ENCODE results near the gene TNFRSF4. TPM values are rescaled to one million over a fixed set of nuclear protein-coding genes. Genes with fewer than 3 reads are reported as not detected.

The TNFRSF4 gene
- total RNA-seq, 4 donors from 2014 or later: 0.50 to 2.1 (median 0.93) TPM

- Histone ChIP-seq H3K9me3 (no peaks in the 10 kb centered on the region), H3K4me1 (peaks cover under 1 to 31% (median 16%) of the 10 kb centered on the region in 4 donors), H3K4me3 (no peak overlapping the region), H3K36me3 (peaks cover 61 to 100% (median 98%) of the 10 kb centered on the region in 4 donors), H3K27me3 (no peaks in the 10 kb centered on the region), H3K27ac (replicated peaks in 1 of 4) (no peak overlapping the region)
- DNase-seq (ENCODE audit: extremely low spot score): no peak
- intact Hi-C loops (cut with DNase I): no loop called here
- TF ChIP-seq EP300 (IDR thresholded peaks at IDR 0.05) (no peak), POLR2A (IDR thresholded peaks at IDR 0.05; ENCODE audit: low read depth) (no peak), POLR2AphosphoS5 (IDR thresholded peaks at IDR 0.05) (no peak)
- 94% methylated on average over 17 of the region's 21 CpGs for WGBS
These were observed 9.9 kb upstream of the TNFRSF4 start for GRCh38 chr1:1223891-1224290.

- Histone ChIP-seq H3K27me3 (no peaks in the 10 kb centered on the region), H3K4me1 (peaks cover 0 to 25% (median 12%) of the 10 kb centered on the region in 4 donors), H3K36me3 (peaks cover 67 to 100% (median 98%) of the 10 kb centered on the region in 4 donors), H3K4me3 (no peak overlapping the region), H3K9me3 (no peaks in the 10 kb centered on the region), H3K27ac (replicated peaks in 1 of 4) (no peak overlapping the region)
- TF ChIP-seq CTCF (IDR thresholded peaks at IDR 0.05): no peak
- no peak for TF ChIP-seq EP300 (IDR thresholded peaks at IDR 0.05)
- no peak for TF ChIP-seq POLR2A (IDR thresholded peaks at IDR 0.05; ENCODE audit: low read depth)
- TF ChIP-seq POLR2AphosphoS5 (IDR thresholded peaks at IDR 0.05): no peak
- intact Hi-C loops (cut with DNase I): no loop called here
- no peak for DNase-seq (ENCODE audit: extremely low spot score)
- WGBS: 92% methylated on average over 15 of the region's 15 CpGs
These were observed 9.4 kb upstream of the TNFRSF4 start for GRCh38 chr1:1223321-1223720.

GRCh38 chr1:1222575-1223225 is 8.7 kb upstream of the TNFRSF4 start:
- H3K4me3 ChIP-seq: no peak overlapping the region
- DNase-seq (ENCODE audit: extremely low spot score): no peak
- intact Hi-C loops (cut with DNase I): no loop called here
- peaks cover 0 to 19% (median 9%) of the 10 kb centered on the region in 4 donors for H3K4me1 ChIP-seq
- TF ChIP-seq POLR2A (IDR thresholded peaks at IDR 0.05; ENCODE audit: low read depth) (no peak), POLR2AphosphoS5 (IDR thresholded peaks at IDR 0.05) (no peak), EP300 (IDR thresholded peaks at IDR 0.05) (no peak), CTCF (IDR thresholded peaks at IDR 0.05) (no peak)
- no peak overlapping the region for H3K27ac ChIP-seq (replicated peaks in 1 of 4)
- peaks cover 68 to 100% (median 98%) of the 10 kb centered on the region in 4 donors for H3K36me3 ChIP-seq
- no peaks in the 10 kb centered on the region for H3K27me3 ChIP-seq
- 96% methylated on average over 36 of the region's 44 CpGs for WGBS
- H3K9me3 ChIP-seq: no peaks in the 10 kb centered on the region

- no peaks in the 10 kb centered on the region for H3K27me3 ChIP-seq
- TF ChIP-seq POLR2A (IDR thresholded peaks at IDR 0.05; ENCODE audit: low read depth): no peak
- TF ChIP-seq CTCF (IDR thresholded peaks at IDR 0.05): no peak
- TF ChIP-seq EP300 (IDR thresholded peaks at IDR 0.05): no peak
- no peak for TF ChIP-seq POLR2AphosphoS5 (IDR thresholded peaks at IDR 0.05)
- WGBS: 85% methylated on average over 18 of the region's 30 CpGs
- DNase-seq (ENCODE audit: extremely low spot score): no peak
- H3K27ac ChIP-seq (replicated peaks in 1 of 4): no peak overlapping the region
- no peak overlapping the region for H3K4me3 ChIP-seq
- intact Hi-C loops (cut with DNase I): no loop called here
- H3K9me3 ChIP-seq: no peaks in the 10 kb centered on the region
- peaks cover 68 to 100% (median 97%) of the 10 kb centered on the region in 4 donors for H3K36me3 ChIP-seq
- H3K4me1 ChIP-seq: peaks cover 0 to 12% (median 5%) of the 10 kb centered on the region in 4 donors
These were observed 8.1 kb upstream of the TNFRSF4 start for GRCh38 chr1:1221887-1222574.

- H3K4me3 ChIP-seq: no peak overlapping the region
- no peak for DNase-seq (ENCODE audit: extremely low spot score)
- H3K4me1 ChIP-seq: peaks cover 0 to 8% (median 5%) of the 10 kb centered on the region in 4 donors
- no peak for TF ChIP-seq POLR2AphosphoS5 (IDR thresholded peaks at IDR 0.05)
- TF ChIP-seq POLR2A (IDR thresholded peaks at IDR 0.05; ENCODE audit: low read depth): no peak
- no peak for TF ChIP-seq CTCF (IDR thresholded peaks at IDR 0.05)
- TF ChIP-seq EP300 (IDR thresholded peaks at IDR 0.05): no peak
- no peaks in the 10 kb centered on the region for H3K9me3 ChIP-seq
- H3K36me3 ChIP-seq: peaks cover 65 to 100% (median 96%) of the 10 kb centered on the region in 4 donors
- 84% methylated on average over 18 of the region's 24 CpGs for WGBS
- intact Hi-C loops (cut with DNase I): no loop called here
- no peak overlapping the region for H3K27ac ChIP-seq (replicated peaks in 1 of 4)
- no peaks in the 10 kb centered on the region for H3K27me3 ChIP-seq
These were observed 6.2 kb upstream of the TNFRSF4 start for GRCh38 chr1:1220197-1220596.

All from esophagus muscularis mucosa (tissue), 4 donors.